DND-41 (cell line): Measurements from ENCODE around the gene CHSY1.
A peak's percentile ranks its signal among the peaks of the same experiment; 100 is the strongest.

Experiments
- ATAC-seq: fragments of 200-7000 bp; cut with Tn5 transposase; 3 replicates; pipeline ENCODE4 v1.9.1; 2021; ENCODE audit warnings: low read depth; ENCODE audit not compliant: insufficient read depth
- DNase-seq: peaks from one replicate; pipeline ENCODE4 v3.0.0-alpha.2; 2020
- H2AFZ ChIP-seq: 2 replicates; pipeline ENCODE4 v1.6.0; 2012; ENCODE audit warnings: low read depth, low read length
- H3K27ac ChIP-seq: 2 replicates; pipeline ENCODE4 v1.5.1; 2012; ENCODE audit warnings: low read length, inconsistent platforms
- H3K27me3 ChIP-seq: fragments of 200-600 bp; sonication (generic); 2 replicates; pipeline ENCODE4 v1.6.0; 2012; ENCODE audit warnings: low read length, mild to moderate bottlenecking, inconsistent platforms; ENCODE audit not compliant: insufficient read depth, poor library complexity
- H3K36me3 ChIP-seq: 2 replicates; pipeline ENCODE4 v1.5.1; 2012; ENCODE audit warnings: low read length, inconsistent platforms; ENCODE audit not compliant: insufficient read depth
- H3K4me1 ChIP-seq: 2 replicates; pipeline ENCODE4 v1.5.1; 2012; ENCODE audit warnings: mild to moderate bottlenecking, low read length; ENCODE audit not compliant: insufficient read depth
- H3K4me2 ChIP-seq: 2 replicates; pipeline ENCODE4 v1.6.0; 2012; ENCODE audit warnings: mild to moderate bottlenecking, moderate library complexity, low read length, inconsistent platforms; ENCODE audit not compliant: insufficient read depth
- H3K4me3 ChIP-seq, 2 experiments: fragments of 200-600 bp in 1 of 2; shearing (Covaris generic) in 1 of 2; 2 replicates each; pipeline ENCODE4 v1.5.1; 2012 to 2016; ENCODE audit warnings: inconsistent platforms in 2 of 2, low read length in 2 of 2, mild to moderate bottlenecking in 2 of 2, low read depth in 1 of 2, moderate library complexity in 1 of 2
- H3K79me2 ChIP-seq: 2 replicates; pipeline ENCODE4 v1.6.0; 2012; ENCODE audit warnings: low read length, inconsistent platforms; ENCODE audit not compliant: insufficient read depth
- H3K9ac ChIP-seq: 2 replicates; pipeline ENCODE4 v1.6.0; 2012; ENCODE audit warnings: low read depth, mild to moderate bottlenecking, inconsistent platforms, low read length, moderate library complexity
- H3K9me3 ChIP-seq: 2 replicates; pipeline ENCODE4 v1.5.1; 2012; ENCODE audit warnings: low read length, moderate library complexity, mild to moderate bottlenecking, inconsistent platforms; ENCODE audit not compliant: insufficient read depth, severe bottlenecking
- H4K20me1 ChIP-seq: 2 replicates; pipeline ENCODE4 v1.6.0; 2012; ENCODE audit warnings: low read length; ENCODE audit not compliant: insufficient read depth
- CTCF ChIP-seq: IDR thresholded peaks from 2 replicates; pipeline ENCODE4 v1.5.1; 2012; ENCODE audit warnings: borderline replicate concordance, low read length, moderate library complexity, mild to moderate bottlenecking; ENCODE audit not compliant: poor library complexity, severe bottlenecking; ENCODE audit errors: extremely low read depth
- EZH2 ChIP-seq: IDR thresholded peaks from 3 replicates; pipeline ENCODE4 v1.6.1; 2012; ENCODE audit warnings: borderline replicate concordance, low read depth, mild to moderate bottlenecking, moderate library complexity, low read length, inconsistent platforms; ENCODE audit not compliant: severe bottlenecking

Gene CHSY1

DNA sequence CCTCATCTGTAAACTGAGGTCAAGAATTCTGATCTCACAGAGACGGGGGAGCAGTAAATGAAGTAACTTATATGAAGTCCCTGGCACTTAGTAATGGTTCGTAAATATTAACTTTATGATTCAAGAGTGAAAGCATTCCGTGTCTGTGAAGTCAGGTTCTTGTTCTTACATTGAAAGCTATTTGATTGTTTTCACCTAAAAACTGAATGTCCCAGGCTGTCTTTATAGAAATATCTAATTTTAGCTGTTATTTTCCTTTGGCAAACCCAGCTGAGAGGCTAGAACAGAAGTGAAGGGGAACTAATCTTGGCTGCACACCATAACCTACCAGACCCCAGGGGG lies 84.5 kb downstream of the CHSY1 start:
- Histone ChIP-seq H3K79me2 (no peaks in the 10 kb centered on the region), H3K9ac (peak overlapping the region; percentile 55), H3K27ac (peak overlapping the region; percentile 89), H3K9me3 (peaks cover 19% of the 10 kb centered on the region), H4K20me1 (no peaks in the 10 kb centered on the region), H2AFZ (peak overlapping the region; percentile 60), H3K27me3 (no peaks in the 10 kb centered on the region), H3K4me1 (peaks cover 53% of the 10 kb centered on the region), H3K4me3 (peak overlapping the region in 1 of 2 experiments; percentile 50; a peak in 3 of 4 replicates), H3K4me2 (peak overlapping the region; percentile 79), H3K36me3 (no peaks in the 10 kb centered on the region)
- no peak for TF ChIP-seq EZH2
- DNase-seq (no peak), ATAC-seq (no peak)

DNA sequence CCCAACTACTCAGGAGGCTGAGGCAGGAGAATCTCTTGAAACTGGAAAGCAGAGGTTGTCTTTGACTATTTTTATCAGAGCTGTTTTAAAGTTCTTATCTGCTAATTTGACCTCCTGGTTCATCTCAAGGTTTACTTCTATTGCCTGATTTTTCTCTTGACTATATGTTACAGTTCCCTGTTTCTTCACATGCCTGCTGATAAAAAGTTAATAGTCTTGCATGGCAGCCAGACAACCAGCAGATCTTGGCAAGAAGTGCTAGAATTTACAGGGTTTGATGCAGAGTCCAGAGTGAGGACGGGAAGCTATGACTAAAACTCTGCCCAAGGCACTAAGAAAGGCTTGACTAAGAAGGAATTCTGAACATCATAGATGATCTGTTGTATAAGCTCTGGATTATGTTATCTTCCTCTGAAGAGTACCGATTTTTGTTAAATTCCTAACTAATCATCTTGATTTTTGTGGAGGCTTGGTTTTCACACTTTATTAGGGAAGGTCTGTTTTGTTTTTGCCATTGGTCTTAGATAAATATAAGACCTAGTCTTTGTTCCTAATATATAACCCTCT lies 85.9 kb downstream of the CHSY1 start:
- Histone ChIP-seq H3K4me2 (no peak overlapping the region), H3K36me3 (no peaks in the 10 kb centered on the region), H3K4me1 (peaks cover 39% of the 10 kb centered on the region), H4K20me1 (no peaks in the 10 kb centered on the region), H3K9me3 (peaks cover 19% of the 10 kb centered on the region), H3K27ac (no peak overlapping the region), H3K27me3 (no peaks in the 10 kb centered on the region), H3K79me2 (no peaks in the 10 kb centered on the region), H2AFZ (no peak overlapping the region), H3K4me3 (no peak overlapping the region), H3K9ac (no peak overlapping the region)
- TF ChIP-seq EZH2 (no peak), CTCF (no peak)
- ATAC-seq (no peak), DNase-seq (no peak)

GRCh38 chr15:101162701-101163483 lies 89.0 kb downstream of the CHSY1 start:
- no peak overlapping the region for H3K27ac ChIP-seq
- ATAC-seq (no peak), DNase-seq (no peak)
- no peaks in the 10 kb centered on the region for H3K79me2 ChIP-seq
- TF ChIP-seq EZH2 (no peak), CTCF (no peak)
- H3K36me3 ChIP-seq: no peaks in the 10 kb centered on the region
- H2AFZ ChIP-seq: no peak overlapping the region
- H3K4me2 ChIP-seq: no peak overlapping the region
- no peak overlapping the region for H3K4me3 ChIP-seq
- peaks cover 19% of the 10 kb centered on the region for H3K9me3 ChIP-seq
- no peak overlapping the region for H3K9ac ChIP-seq
- H4K20me1 ChIP-seq: no peaks in the 10 kb centered on the region
- H3K4me1 ChIP-seq: peaks cover 12% of the 10 kb centered on the region
- H3K27me3 ChIP-seq: no peaks in the 10 kb centered on the region

- Histone ChIP-seq H3K9ac (no peak overlapping the region), H3K79me2 (no peaks in the 10 kb centered on the region), H3K27me3 (no peaks in the 10 kb centered on the region), H3K4me3 (no peak overlapping the region), H3K27ac (no peak overlapping the region), H3K4me2 (no peak overlapping the region), H3K36me3 (no peaks in the 10 kb centered on the region), H3K9me3 (peaks cover 19% of the 10 kb centered on the region), H2AFZ (no peak overlapping the region), H4K20me1 (no peaks in the 10 kb centered on the region), H3K4me1 (no peaks in the 10 kb centered on the region)
- ATAC-seq: no peak
- TF ChIP-seq CTCF (no peak), EZH2 (no peak)
- DNase-seq: no peak
Observed at GRCh38 chr15:101161656-101162055, 90.2 kb downstream of the CHSY1 start.
